GM21423 (cell line): ENCODE data around the gene B4GAT1.
"Not testable (repeated sequence)": the region's sequence is repeated elsewhere in the genome, so short reads cannot be mapped to it uniquely, and the experiment has no call there.

ENCODE experiments used
- ATAC-seq: cut with Tn5 transposase; IDR thresholded peaks from one replicate; pipeline ENCODE4 v1.9.1; 2021; ENCODE audit warnings: mild to moderate bottlenecking, moderate library complexity; ENCODE audit not compliant: unreplicated experiment

B4GAT1 gene

GRCh38 chr11:66347425-66348276 is at the start of gene B4GAT1:
Gene B4GAT1 (minus strand): TSS chr11:66347629. CDS start chr11:66347545, 84 bp downstream.
- peak; percentile 37 for ATAC-seq

GRCh38 chr11:66393954-66394353 is 46.5 kb upstream of the B4GAT1 start:
- ATAC-seq, result no peak

GRCh38 chr11:66391322-66391721 is 43.9 kb upstream of the B4GAT1 start:
- ATAC-seq, result no peak

- no peak for ATAC-seq
Observed at GRCh38 chr11:66388780-66389386, 41.5 kb upstream of the B4GAT1 start.

GRCh38 chr11:66386171-66387069 is 39.0 kb upstream of the B4GAT1 start:
- ATAC-seq, result no peak

GRCh38 chr11:66384316-66384715 is 36.9 kb upstream of the B4GAT1 start:
- not testable (repeated sequence) for ATAC-seq

- ATAC-seq, result not testable (repeated sequence)
Observed at GRCh38 chr11:66380264-66380663, 32.8 kb upstream of the B4GAT1 start.

- ATAC-seq, result not testable (repeated sequence)
Observed at GRCh38 chr11:66373690-66374287, 26.4 kb upstream of the B4GAT1 start.

GRCh38 chr11:66373265-66373664 is 25.8 kb upstream of the B4GAT1 start:
- no peak for ATAC-seq

GRCh38 chr11:66371627-66372415 is 24.4 kb upstream of the B4GAT1 start, which contains the start of gene SLC29A2:
Gene SLC29A2 (minus strand): TSS chr11:66371760. CDS start chr11:66371591, 169 bp downstream.
- ATAC-seq, result peak; percentile 53

- no peak for ATAC-seq
Observed at GRCh38 chr11:66369073-66369894, 21.9 kb upstream of the B4GAT1 start.

- ATAC-seq, result no peak
Observed at GRCh38 chr11:66368484-66368883, 21.1 kb upstream of the B4GAT1 start.

GRCh38 chr11:66367561-66368312 is 20.3 kb upstream of the B4GAT1 start:
- no peak for ATAC-seq

- ATAC-seq, result no peak
Observed at GRCh38 chr11:66366844-66367477, 19.5 kb upstream of the B4GAT1 start.

GRCh38 chr11:66365711-66366619 is 18.5 kb upstream of the B4GAT1 start:
- no peak for ATAC-seq

- ATAC-seq, result no peak
Observed at GRCh38 chr11:66365166-66365565, 17.7 kb upstream of the B4GAT1 start.
